Heart left ventricle (tissue), 16 donors: ENCODE results near the gene CHL1. TPM values are rescaled to one million over a fixed set of nuclear protein-coding genes. Genes with fewer than 3 reads are reported as not detected.

Experiments used
- ATAC-seq, 4 donors: fragments of 200-7000 bp; cut with Tn5 transposase; one replicate each; pipeline ENCODE4 v1.9.1; 2020 to 2022; ENCODE audit warnings: moderate library complexity in 4 of 4, mild to moderate bottlenecking in 3 of 4, moderate number of reproducible peaks in 1 of 4
- DNase-seq, 5 donors: peaks; one replicate each; pipeline ENCODE4 v3.0.0-alpha.2; 2020
- H3K27ac ChIP-seq, 12 donors: fragments of 200-600 bp; sonication (generic) in 4 of 12; one replicate each; pipeline versions ENCODE4 v1.5.0 to v1.8.0; 2016 to 2022; ENCODE audit warnings: mild to moderate bottlenecking in 2 of 12
- H3K27me3 ChIP-seq, 9 donors: fragments of 200-600 bp; sonication (generic) in 2 of 9; one replicate each; pipeline versions ENCODE4 v1.5.1 to v1.8.0; 2016 to 2022; ENCODE audit warnings: mild to moderate bottlenecking in 3 of 9
- H3K36me3 ChIP-seq, 9 donors: fragments of 200-600 bp; sonication (generic) in 2 of 9; one replicate each; pipeline versions ENCODE4 v1.5.0 to v1.8.0; 2018 to 2022; ENCODE audit warnings: mild to moderate bottlenecking in 2 of 9
- H3K4me1 ChIP-seq, 12 donors: fragments of 200-600 bp; sonication (generic) in 4 of 12; one replicate each; pipeline versions ENCODE4 v1.5.0 to v1.8.0; 2016 to 2022; ENCODE audit warnings: mild to moderate bottlenecking in 3 of 12
- H3K4me3 ChIP-seq, 12 donors: fragments of 200-600 bp; sonication (generic) in 4 of 12; one replicate each; pipeline versions ENCODE4 v1.5.0 to v1.8.0; 2017 to 2022; ENCODE audit warnings: mild to moderate bottlenecking in 9 of 12, moderate library complexity in 4 of 12
- H3K9me3 ChIP-seq, 12 donors: fragments of 200-600 bp; sonication (generic) in 4 of 12; one replicate each; pipeline versions ENCODE4 v1.5.0 to v1.8.0; 2016 to 2022; ENCODE audit warnings: mild to moderate bottlenecking in 1 of 12
- POLR2A ChIP-seq, 2 donors: fragments of 450-650 bp; IDR thresholded peaks; one replicate each; pipeline ENCODE4 v1.6.1; 2017; ENCODE audit warnings: antibody characterized with exemption in 2 of 2, mild to moderate bottlenecking in 2 of 2, moderate library complexity in 2 of 2
- WGBS, 4 donors: extraction: QIAGEN DNeasy Blood & Tissue Kit in 2 of 4; methylation state at CpG; one replicate each; pipeline versions ENCODE4 v1.1.5 to v1.1.7; 2013 to 2018; 5-methylcytosine and 5-hydroxymethylcytosine counted together
- intact Hi-C, 10 donors: fragments of 100-400 bp; cut with DNase I; formaldehyde crosslinking; loops; one replicate each; pipeline versions ENCODE4 v1.11.1 to v1.14.2; 2022
- polyA plus RNA-seq, 2 donors: library from polyadenylated mRNA; stranded (reverse); fragments of 200-250 nt; gene quantifications; one replicate each; pipeline ENCODE4 v1.2.3, GENCODE V29; 2013
- total RNA-seq, 9 donors: library from RNA; depleted of rRNA in 2 of 9; stranded (reverse); fragments of >200 nt in 2 of 9; fragmentation: NEBNext Ultra II Directional in 3 of 9; extraction: Animal tissue kit (Norgen Biotek cat#: 25700) in 3 of 9; gene quantifications; one replicate each; pipeline versions ENCODE4 v1.1.0 to v1.2.4, GENCODE V29; 2016 to 2023
- TF ChIP-seq, protein P1 (sequence below), 12 donors: fragments of 200-600 bp; sonication (generic) in 4 of 12; IDR thresholded peaks; one replicate each; pipeline versions ENCODE4 v1.5.0 to v1.8.0; 2018 to 2022; ENCODE audit warnings: antibody characterized with exemption in 12 of 12, mild to moderate bottlenecking in 5 of 12
- donor health status: ischemic (EF 13 %, LVEDD 7.1; RV severe dilation, severe dysfunction).
- donor health status: healthy with polysubstance abuse.
- donor health status: DM: no; HTN: yes; CAD: no.
- donor health status: DM: no; HTN: no; CAD: no.
- donor health status: ischemic (EF 25% LVEDD 6.9; RV normal size, moderate dysfunction).
- donor health status: ischemic (EF 25% LVEDD 5.7; RV mildly dilated, moderate dysfunction).
- donor health status: healthy.
- donor health status: DM: yes; HTN: yes; CAD: no.
- donor health status: ischemic (EF 35%, LVEDD 5.7; RV mildly dilated, moderate dysfunction).
- donor health status: nonischemic (EF 11% LVEDD 7.7; RV severe dilation, severe dysfunction).
- donor health status: DM: yes; HTN: yes; CAD: no.
- donor health status: PGD.
- donor health status: ischemic (EF 29% LVEDD 5.4; RV normal size, mild dysfunction).
- donor health status: nonischemic (EF 23%, LVEDD 6.1; RV moderate dilation, normal function).

The CHL1 gene
- total and polyA plus RNA-seq, 11 donors, result 0.48 to 15.3 (median 2.6) TPM

DNA sequence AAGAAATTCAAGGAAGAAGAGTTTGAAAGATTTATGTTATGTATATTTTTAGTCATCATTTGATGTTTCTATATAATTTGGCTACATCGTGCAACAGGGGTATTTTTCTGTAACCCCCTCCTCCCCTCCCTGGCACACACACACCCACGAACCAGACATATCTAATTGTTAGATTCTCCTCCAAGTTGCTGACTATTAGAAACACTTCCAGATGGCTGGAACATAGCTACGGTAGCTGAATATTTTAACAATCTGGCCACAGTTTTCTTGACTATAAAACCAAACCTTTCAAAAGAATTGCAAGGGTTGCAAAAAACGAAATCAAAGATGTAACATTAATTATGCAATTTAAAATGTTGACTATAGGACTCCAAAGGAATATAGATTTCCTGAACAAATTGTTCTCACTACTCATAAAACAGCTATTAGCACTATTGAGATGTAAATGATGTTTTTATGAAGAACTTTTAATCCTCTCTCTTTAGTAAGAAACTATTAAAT lies 154.4 kb downstream of the CHL1 start:
- Histone ChIP-seq H3K36me3 (no peaks in the 10 kb centered on the region), H3K27me3 (peaks cover 0 to 8% (median 0%) of the 10 kb centered on the region in 9 donors), H3K4me3 (no peak overlapping the region), H3K9me3 (no peaks in the 10 kb centered on the region), H3K4me1 (no peaks in the 10 kb centered on the region), H3K27ac (no peak overlapping the region)
- intact Hi-C loops, result no loop called here
- no peak for DNase-seq
- no peak for ATAC-seq
- TF ChIP-seq POLR2A (IDR thresholded peaks at IDR 0.05), result no peak
- TF ChIP-seq, protein P1, sequence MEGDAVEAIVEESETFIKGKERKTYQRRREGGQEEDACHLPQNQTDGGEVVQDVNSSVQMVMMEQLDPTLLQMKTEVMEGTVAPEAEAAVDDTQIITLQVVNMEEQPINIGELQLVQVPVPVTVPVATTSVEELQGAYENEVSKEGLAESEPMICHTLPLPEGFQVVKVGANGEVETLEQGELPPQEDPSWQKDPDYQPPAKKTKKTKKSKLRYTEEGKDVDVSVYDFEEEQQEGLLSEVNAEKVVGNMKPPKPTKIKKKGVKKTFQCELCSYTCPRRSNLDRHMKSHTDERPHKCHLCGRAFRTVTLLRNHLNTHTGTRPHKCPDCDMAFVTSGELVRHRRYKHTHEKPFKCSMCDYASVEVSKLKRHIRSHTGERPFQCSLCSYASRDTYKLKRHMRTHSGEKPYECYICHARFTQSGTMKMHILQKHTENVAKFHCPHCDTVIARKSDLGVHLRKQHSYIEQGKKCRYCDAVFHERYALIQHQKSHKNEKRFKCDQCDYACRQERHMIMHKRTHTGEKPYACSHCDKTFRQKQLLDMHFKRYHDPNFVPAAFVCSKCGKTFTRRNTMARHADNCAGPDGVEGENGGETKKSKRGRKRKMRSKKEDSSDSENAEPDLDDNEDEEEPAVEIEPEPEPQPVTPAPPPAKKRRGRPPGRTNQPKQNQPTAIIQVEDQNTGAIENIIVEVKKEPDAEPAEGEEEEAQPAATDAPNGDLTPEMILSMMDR (IDR thresholded peaks at IDR 0.05), result no peak
- WGBS, 4 donors, result 53 to 60% (median 58%) methylated on average over 4 of the region's 4 CpGs

DNA sequence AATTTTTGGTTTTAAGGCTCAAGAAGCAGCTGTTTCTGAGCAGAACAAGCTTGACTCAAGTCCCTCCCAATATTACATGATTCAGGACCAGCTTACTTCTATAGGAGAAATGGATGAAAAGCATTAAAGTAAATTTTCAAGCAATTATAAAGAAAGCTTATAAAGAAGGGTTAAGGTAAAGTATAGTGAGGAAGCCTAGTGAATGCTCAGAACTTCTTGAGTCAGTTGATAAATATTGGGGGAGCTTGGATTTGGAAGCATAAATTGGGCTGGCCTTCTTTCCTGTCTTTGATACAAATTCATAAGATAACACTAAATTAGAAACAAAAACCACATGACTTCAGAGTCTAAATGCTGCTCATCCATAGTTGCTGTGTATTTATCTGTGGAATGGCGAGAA lies 156.0 kb downstream of the CHL1 start:
- H3K27ac ChIP-seq, result no peak overlapping the region
- H3K4me1 ChIP-seq, result peaks cover 0 to 2% (median 0%) of the 10 kb centered on the region in 12 donors
- H3K27me3 ChIP-seq, result peaks cover 0 to 6% (median 0%) of the 10 kb centered on the region in 9 donors
- TF ChIP-seq POLR2A (IDR thresholded peaks at IDR 0.05), result no peak
- TF ChIP-seq, protein P1 (IDR thresholded peaks at IDR 0.05), result no peak
- DNase-seq, result no peak
- no peaks in the 10 kb centered on the region for H3K36me3 ChIP-seq
- ATAC-seq, result no peak
- no peaks in the 10 kb centered on the region for H3K9me3 ChIP-seq
- intact Hi-C loops, result no loop called here
- no peak overlapping the region for H3K4me3 ChIP-seq
- WGBS, 4 donors, result 44 to 72% (median 63%) methylated on average over 1 of the region's 1 CpG

DNA sequence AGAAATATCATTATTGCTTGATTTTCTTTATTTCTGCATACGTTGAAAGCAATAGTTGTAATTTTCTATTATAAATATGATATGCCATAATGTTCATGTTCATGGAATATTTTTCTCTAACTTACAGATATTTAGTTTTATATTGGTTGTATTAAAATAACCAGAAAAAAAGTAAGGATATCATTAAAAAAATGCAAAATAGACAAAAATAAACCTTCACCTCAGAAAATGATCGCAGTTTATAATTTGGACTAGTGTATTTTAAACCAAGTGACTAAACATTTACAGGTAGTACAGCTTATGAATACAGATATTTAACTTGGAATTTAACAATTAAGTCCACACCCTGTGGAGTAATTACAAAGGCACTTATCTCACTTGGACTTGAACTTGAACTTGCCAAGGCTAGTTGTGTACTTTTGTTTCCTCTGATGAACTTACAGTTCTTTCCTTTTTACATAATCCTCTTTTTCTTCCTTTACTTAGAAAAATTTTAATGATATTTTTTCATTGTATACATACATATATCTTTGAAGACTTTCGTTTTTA lies 156.7 kb downstream of the CHL1 start:
- H3K4me1 ChIP-seq, result peaks cover 0 to 2% (median 0%) of the 10 kb centered on the region in 12 donors
- TF ChIP-seq POLR2A (IDR thresholded peaks at IDR 0.05), result no peak
- TF ChIP-seq, protein P1 (IDR thresholded peaks at IDR 0.05), result no peak
- H3K9me3 ChIP-seq, result no peaks in the 10 kb centered on the region
- H3K36me3 ChIP-seq, result no peaks in the 10 kb centered on the region
- H3K27me3 ChIP-seq, result peaks cover 0 to 5% (median 0%) of the 10 kb centered on the region in 9 donors
- no peak overlapping the region for H3K4me3 ChIP-seq
- no peak for ATAC-seq
- H3K27ac ChIP-seq, result no peak overlapping the region
- 69 to 75% (median 73%) methylated on average over 3 of the region's 3 CpGs for WGBS, 4 donors
- intact Hi-C loops, result no loop called here
- no peak for DNase-seq

DNA sequence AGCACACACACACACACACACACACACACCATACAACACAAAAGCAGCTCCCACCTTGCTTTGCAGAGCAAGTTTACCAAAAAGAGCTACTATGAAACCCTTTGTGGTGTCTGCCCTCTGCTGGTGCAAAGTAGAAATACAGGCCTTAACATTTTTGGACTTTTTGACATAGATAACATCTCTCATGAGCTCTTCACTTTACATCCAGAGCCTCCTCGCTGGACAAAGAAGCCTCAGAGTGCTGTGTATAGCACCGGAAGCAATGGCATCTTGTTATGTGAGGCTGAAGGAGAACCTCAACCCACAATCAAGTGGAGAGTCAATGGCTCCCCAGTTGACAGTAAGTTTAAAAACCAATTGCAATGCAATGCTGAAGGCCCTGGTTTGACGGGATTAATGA lies 157.9 kb downstream of the CHL1 start:
- WGBS, 4 donors, result 27 to 32% (median 27%) methylated on average over 3 of the region's 3 CpGs
- Histone ChIP-seq H3K36me3 (no peaks in the 10 kb centered on the region), H3K4me3 (no peak overlapping the region), H3K27me3 (peaks cover 0 to 4% (median 0%) of the 10 kb centered on the region in 9 donors), H3K4me1 (peaks cover 0 to 2% (median 0%) of the 10 kb centered on the region in 12 donors), H3K9me3 (no peaks in the 10 kb centered on the region), H3K27ac (no peak overlapping the region)
- intact Hi-C loops, result no loop called here
- peak in 1 of 4 donors; percentile 38 for ATAC-seq
- no peak for TF ChIP-seq POLR2A (IDR thresholded peaks at IDR 0.05)
- TF ChIP-seq, protein P1 (IDR thresholded peaks at IDR 0.05), result peak; percentile 31 to 68 (median 59)
- no peak for DNase-seq
